Liver (tissue), 9 donors: ENCODE measurements around the gene GUCY2F. TPM values are rescaled to one million over a fixed set of nuclear protein-coding genes. Genes with fewer than 3 reads are reported as not detected.

Experiments used
- DNase-seq: peaks from one replicate; pipeline ENCODE4 v3.0.0-alpha.2; 2017; ENCODE audit warnings: low spot score
- H3K27ac ChIP-seq, 2 donors: one replicate each; pipeline ENCODE4 v1.7.0; 2013; ENCODE audit warnings: inconsistent platforms in 2 of 2, low read length in 2 of 2, control low read depth in 1 of 2, low read depth in 1 of 2, mild to moderate bottlenecking in 1 of 2
- H3K27me3 ChIP-seq, 4 donors: one replicate each; pipeline versions ENCODE4 v1.6.1 to v1.7.0; 2013; ENCODE audit warnings: low read length in 3 of 4, inconsistent platforms in 1 of 4, mild to moderate bottlenecking in 1 of 4, moderate library complexity in 1 of 4; ENCODE audit not compliant: control insufficient read depth in 4 of 4, insufficient read depth in 4 of 4
- H3K36me3 ChIP-seq, 4 donors: one replicate each; pipeline versions ENCODE4 v1.6.1 to v1.7.0; 2013; ENCODE audit warnings: low read length in 3 of 4, mild to moderate bottlenecking in 3 of 4, low read depth in 1 of 4, moderate library complexity in 1 of 4; ENCODE audit not compliant: control insufficient read depth in 4 of 4, insufficient read depth in 3 of 4
- H3K4me1 ChIP-seq, 4 donors: one replicate each; pipeline versions ENCODE4 v1.6.1 to v1.7.0; 2013; ENCODE audit warnings: low read length in 3 of 4, mild to moderate bottlenecking in 3 of 4, moderate library complexity in 1 of 4; ENCODE audit not compliant: control insufficient read depth in 4 of 4, insufficient read depth in 4 of 4
- H3K4me3 ChIP-seq, 3 donors: one replicate each; pipeline versions ENCODE4 v1.6.1 to v1.7.0; 2013; ENCODE audit warnings: low read length in 3 of 3, control low read depth in 1 of 3, low read depth in 1 of 3, mild to moderate bottlenecking in 1 of 3
- H3K9ac ChIP-seq, 2 donors: one replicate each; pipeline ENCODE4 v1.7.0; 2013; ENCODE audit warnings: low read length in 2 of 2, mild to moderate bottlenecking in 2 of 2, moderate library complexity in 2 of 2, control low read depth in 1 of 2, low read depth in 1 of 2
- H3K9me3 ChIP-seq, 4 donors: one replicate each; pipeline versions ENCODE4 v1.6.1 to v1.7.0; 2013; ENCODE audit warnings: low read length in 3 of 4; ENCODE audit not compliant: control insufficient read depth in 4 of 4
- CTCF ChIP-seq: fragments of 150-350 bp; IDR thresholded peaks from 2 replicates; pipeline ENCODE4 v1.5.1; 2017; ENCODE audit warnings: improper control_type of control experiment, low read depth, low read length; ENCODE audit not compliant: missing input control
- EGR1 ChIP-seq, 2 donors: IDR thresholded peaks; 2 replicates each; pipeline ENCODE4 v1.6.1; 2016 to 2018; ENCODE audit warnings: antibody characterized with exemption in 2 of 2, low read depth in 2 of 2
- FOXA1 ChIP-seq: IDR thresholded peaks from 2 replicates; pipeline ENCODE4 v1.6.1; 2016; ENCODE audit warnings: antibody characterized with exemption
- FOXA2 ChIP-seq: IDR thresholded peaks from 2 replicates; pipeline ENCODE4 v1.6.1; 2016; ENCODE audit warnings: antibody characterized with exemption
- GABPA ChIP-seq, 2 donors: IDR thresholded peaks in 1 of 2; conservative IDR thresholded peaks in 1 of 2; 2 replicates each; pipeline ENCODE4 v1.6.1; 2016; ENCODE audit warnings: antibody characterized with exemption in 2 of 2, mild to moderate bottlenecking in 1 of 2, moderate library complexity in 1 of 2
- JUND ChIP-seq, 2 donors: IDR thresholded peaks; 2 replicates each; pipeline ENCODE4 v1.6.1; 2016; ENCODE audit warnings: antibody characterized with exemption in 2 of 2
- NR2F2 ChIP-seq: IDR thresholded peaks from 2 replicates; pipeline ENCODE4 v1.6.1; 2016; ENCODE audit warnings: antibody characterized with exemption
- RAD21 ChIP-seq, 2 donors: IDR thresholded peaks; 2 replicates each; pipeline ENCODE4 v1.6.1; 2016; ENCODE audit warnings: antibody characterized with exemption in 2 of 2, mild to moderate bottlenecking in 2 of 2
- RXRA ChIP-seq, 2 donors: IDR thresholded peaks; 2 replicates each; pipeline ENCODE4 v1.6.1; 2017 to 2018; ENCODE audit warnings: antibody characterized with exemption in 2 of 2, mild to moderate bottlenecking in 1 of 2
- SP1 ChIP-seq: IDR thresholded peaks from 2 replicates; pipeline ENCODE4 v1.6.1; 2018; ENCODE audit warnings: antibody characterized with exemption, mild to moderate bottlenecking
- TAF1 ChIP-seq: conservative IDR thresholded peaks from 2 replicates; pipeline ENCODE4 v1.6.1; 2016; ENCODE audit warnings: antibody characterized with exemption, mild to moderate bottlenecking
- YY1 ChIP-seq: IDR thresholded peaks from 2 replicates; pipeline ENCODE4 v1.6.1; 2016; ENCODE audit warnings: antibody characterized with exemption, mild to moderate bottlenecking
- ZBTB33 ChIP-seq: IDR thresholded peaks from 2 replicates; pipeline ENCODE4 v1.6.1; 2016; ENCODE audit warnings: antibody characterized with exemption
- WGBS: extraction: QIAGEN DNeasy Blood & Tissue Kit; methylation state at CpG from one replicate; pipeline ENCODE4 v1.1.7; 2013; 5-methylcytosine and 5-hydroxymethylcytosine counted together
- polyA plus RNA-seq, 2 donors: library from polyadenylated mRNA; stranded (reverse) in 1 of 2; unstranded in 1 of 2; fragments of 200-250 nt in 1 of 2; fragments of >200 nt in 1 of 2; fragmentation: Nextera tagmentation in 1 of 2; extraction: Ambion mirVana in 1 of 2; gene quantifications; one replicate each; pipeline versions ENCODE4 v1.2.1 to v1.2.3, GENCODE V29; 2013 to 2015
- total RNA-seq, 2 donors: library from RNA; depleted of rRNA; stranded (reverse); fragments of >200 nt; gene quantifications; one replicate each; pipeline ENCODE4 v1.2.3, GENCODE V29; 2014
- donor health status: healthy.
- donor health status: healthy.
- donor health status: healthy.
- donor health status: healthy.
- donor health status: healthy.

GUCY2F gene
- under 1 TPM; under 0.01 TPM for total RNA-seq
- polyA plus RNA-seq: not detected

GRCh38 chrX:109481986-109482385, at the start of gene GUCY2F:
TSS of gene GUCY2F (minus strand) at chrX:109482086. CDS start at chrX:109475936, 6,150 bp downstream.
- Histone ChIP-seq H3K9me3 (no peaks in the 10 kb centered on the region), H3K27me3 (peaks cover 0 to 4% (median 0%) of the 10 kb centered on the region in 4 donors), H3K36me3 (no peaks in the 10 kb centered on the region), H3K9ac (no peak within 1 kb of the TSS), H3K4me3 (no peak within 1 kb of the TSS), H3K4me1 (no peaks in the 10 kb centered on the region), H3K27ac (no peak within 1 kb of the TSS)
- TF ChIP-seq YY1 (no peak), SP1 (no peak), JUND (IDR thresholded peaks at IDR 0.05) (no peak), ZBTB33 (no peak), FOXA2 (no peak), RXRA (IDR thresholded peaks at IDR 0.05) (no peak), EGR1 (IDR thresholded peaks at IDR 0.05; ENCODE audit: low read depth in 2 of 2) (no peak), CTCF (no peak), NR2F2 (no peak)
- 63% methylated on average over 4 of the region's 4 CpGs for WGBS
- no peak for DNase-seq

GRCh38 chrX:109519001-109519400, 37.1 kb upstream of the GUCY2F start:
- Histone ChIP-seq H3K4me3 (no peak overlapping the region), H3K4me1 (no peaks in the 10 kb centered on the region), H3K36me3 (no peaks in the 10 kb centered on the region), H3K27ac (no peak overlapping the region), H3K9me3 (no peaks in the 10 kb centered on the region), H3K27me3 (no peaks in the 10 kb centered on the region), H3K9ac (no peak overlapping the region)
- WGBS: 94% methylated on average over 1 of the region's 1 CpG
- TF ChIP-seq EGR1 (IDR thresholded peaks at IDR 0.05; ENCODE audit: low read depth in 2 of 2): no peak
- TF ChIP-seq TAF1: no peak
- no peak for TF ChIP-seq NR2F2
- no peak for TF ChIP-seq FOXA1
- TF ChIP-seq GABPA (IDR thresholded peaks at IDR 0.05 in 1 of 2, conservative IDR thresholded peaks at IDR 0.05 in 1 of 2): no peak
- DNase-seq: no peak

GRCh38 chrX:109511113-109511512, 29.2 kb upstream of the GUCY2F start:
- Histone ChIP-seq H3K27ac (no peak overlapping the region), H3K4me3 (no peak overlapping the region), H3K9me3 (no peaks in the 10 kb centered on the region), H3K36me3 (no peaks in the 10 kb centered on the region), H3K4me1 (no peaks in the 10 kb centered on the region), H3K9ac (no peak overlapping the region), H3K27me3 (no peaks in the 10 kb centered on the region)
- 74% methylated on average over 1 of the region's 1 CpG for WGBS
- no peak for DNase-seq
- TF ChIP-seq JUND (IDR thresholded peaks at IDR 0.05): no peak
- TF ChIP-seq CTCF: no peak
- TF ChIP-seq RAD21 (IDR thresholded peaks at IDR 0.05): no peak
- no peak for TF ChIP-seq SP1
